ENCODE measurements around the gene ATRN.

DNA sequence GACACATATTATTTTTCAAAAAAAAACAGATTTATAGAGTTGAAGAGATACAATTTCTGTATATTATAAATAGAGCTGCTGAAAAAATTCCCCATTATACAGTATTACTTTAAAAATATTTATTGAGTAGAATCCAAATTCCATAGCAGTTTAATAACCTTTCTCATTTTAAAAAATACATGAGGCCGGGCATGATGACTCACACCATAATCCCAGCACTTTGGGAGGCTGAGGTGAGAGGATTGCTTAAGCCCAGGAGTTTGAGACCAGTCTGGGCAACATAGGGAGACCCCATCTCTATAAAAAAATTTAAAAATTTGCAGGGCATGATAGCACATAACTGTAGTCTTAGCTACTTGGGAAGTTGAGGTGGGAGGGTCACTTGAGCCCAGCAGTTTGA, 13.0 kb downstream of the ATRN start:
- TF ChIP-seq, protein P1, sequence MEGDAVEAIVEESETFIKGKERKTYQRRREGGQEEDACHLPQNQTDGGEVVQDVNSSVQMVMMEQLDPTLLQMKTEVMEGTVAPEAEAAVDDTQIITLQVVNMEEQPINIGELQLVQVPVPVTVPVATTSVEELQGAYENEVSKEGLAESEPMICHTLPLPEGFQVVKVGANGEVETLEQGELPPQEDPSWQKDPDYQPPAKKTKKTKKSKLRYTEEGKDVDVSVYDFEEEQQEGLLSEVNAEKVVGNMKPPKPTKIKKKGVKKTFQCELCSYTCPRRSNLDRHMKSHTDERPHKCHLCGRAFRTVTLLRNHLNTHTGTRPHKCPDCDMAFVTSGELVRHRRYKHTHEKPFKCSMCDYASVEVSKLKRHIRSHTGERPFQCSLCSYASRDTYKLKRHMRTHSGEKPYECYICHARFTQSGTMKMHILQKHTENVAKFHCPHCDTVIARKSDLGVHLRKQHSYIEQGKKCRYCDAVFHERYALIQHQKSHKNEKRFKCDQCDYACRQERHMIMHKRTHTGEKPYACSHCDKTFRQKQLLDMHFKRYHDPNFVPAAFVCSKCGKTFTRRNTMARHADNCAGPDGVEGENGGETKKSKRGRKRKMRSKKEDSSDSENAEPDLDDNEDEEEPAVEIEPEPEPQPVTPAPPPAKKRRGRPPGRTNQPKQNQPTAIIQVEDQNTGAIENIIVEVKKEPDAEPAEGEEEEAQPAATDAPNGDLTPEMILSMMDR (IDR thresholded peaks at IDR 0.05), result no peak
- TF ChIP-seq POLR2A (IDR thresholded peaks at IDR 0.05), result no peak

Measured in right lobe of liver (tissue), 4 donors.